Brain microvascular endothelial cell (primary cell): Measurements from ENCODE around the gene ZBTB38.

Experiments
- DNase-seq: peaks from one replicate; pipeline ENCODE4 v3.0.0-alpha.2; 2020
- H3K27ac ChIP-seq: fragments of 250-450 bp; sonication (Bioruptor Pico); 2 replicates; pipeline ENCODE4 v1.5.1; 2020; ENCODE audit warnings: mild to moderate bottlenecking, moderate library complexity
- H3K27me3 ChIP-seq: fragments of 250-450 bp; sonication (Bioruptor Pico); replicated peaks from 2 replicates; pipeline ENCODE4 v1.5.1; 2020; ENCODE audit warnings: mild to moderate bottlenecking
- H3K36me3 ChIP-seq: fragments of 250-450 bp; sonication (Bioruptor Pico); replicated peaks from 2 replicates; pipeline ENCODE4 v1.5.1; 2020; ENCODE audit warnings: mild to moderate bottlenecking
- H3K4me3 ChIP-seq: 2 replicates; pipeline ENCODE4 v1.5.1; 2011; ENCODE audit warnings: low read depth, mild to moderate bottlenecking, control low read depth, low read length, moderate library complexity
- CTCF ChIP-seq: IDR thresholded peaks from 2 replicates; pipeline ENCODE4 v1.5.1; 2011; ENCODE audit warnings: low read depth, mild to moderate bottlenecking, moderate library complexity, low read length, control low read depth, inconsistent platforms; ENCODE audit errors: missing control alignments
- in situ Hi-C: cut with HindIII; loops from 2 replicates; pipeline ENCODE4 v1.10.0; 2017; ENCODE audit warnings: low sequenced_read_pairs, low pct_ligation_motif_present

Gene ZBTB38

GRCh38 chr3:141412936-141413354 lies 44.6 kb downstream of the ZBTB38 start:
- Histone ChIP-seq H3K36me3 (peaks cover 72% of the 10 kb centered on the region), H3K27ac (peak overlapping the region; percentile 95), H3K4me3 (no peak overlapping the region), H3K27me3 (no peaks in the 10 kb centered on the region)
- no peak for TF ChIP-seq CTCF
- no peak for DNase-seq
- in situ Hi-C loops = no loop called here

- DNase-seq = no peak
- no peaks in the 10 kb centered on the region for H3K27me3 ChIP-seq
- no peak for TF ChIP-seq CTCF
- H3K4me3 ChIP-seq = no peak overlapping the region
- in situ Hi-C loops = no loop called here
- peak overlapping the region; percentile 95 for H3K27ac ChIP-seq
- peaks cover 72% of the 10 kb centered on the region for H3K36me3 ChIP-seq
Measured at GRCh38 chr3:141413391-141413790, 45.1 kb downstream of the ZBTB38 start.

- no peak for TF ChIP-seq CTCF
- Histone ChIP-seq H3K4me3 (no peak overlapping the region), H3K36me3 (peaks cover 72% of the 10 kb centered on the region), H3K27ac (peak overlapping the region; percentile 95), H3K27me3 (no peaks in the 10 kb centered on the region)
- no peak for DNase-seq
- in situ Hi-C loops = no loop called here
Measured at GRCh38 chr3:141413801-141414689, 45.7 kb downstream of the ZBTB38 start.

GRCh38 chr3:141414800-141415462 lies 46.6 kb downstream of the ZBTB38 start:
- DNase-seq = peak; percentile 83
- peak overlapping the region; percentile 95 for H3K27ac ChIP-seq
- in situ Hi-C loops = no loop called here
- no peak overlapping the region for H3K4me3 ChIP-seq
- no peaks in the 10 kb centered on the region for H3K27me3 ChIP-seq
- H3K36me3 ChIP-seq = peaks cover 70% of the 10 kb centered on the region
- TF ChIP-seq CTCF = no peak

- no peak overlapping the region for H3K4me3 ChIP-seq
- DNase-seq = no peak
- no peak for TF ChIP-seq CTCF
- peaks cover 72% of the 10 kb centered on the region for H3K36me3 ChIP-seq
- in situ Hi-C loops = no loop called here
- peak overlapping the region; percentile 95 for H3K27ac ChIP-seq
- no peaks in the 10 kb centered on the region for H3K27me3 ChIP-seq
Measured at GRCh38 chr3:141415953-141416352, 47.6 kb downstream of the ZBTB38 start.
